ENCODE measurements around the gene KIF1C.

The KIF1C gene

GRCh38 chr17:4997302-4998026 lies at the start of gene KIF1C, which contains the start of gene INCA1:
TSS of gene KIF1C (plus strand) at chr17:4997950. CDS start at chr17:5000247, 2,297 bp downstream.
TSS of gene INCA1 (minus strand) at chr17:4997522. CDS start at chr17:4994437, 3,085 bp downstream.
- peak; percentile 97 for DNase-seq

GRCh38 chr17:4948166-4948930 lies 49.4 kb upstream of the KIF1C start, which contains the start of gene PFN1:
TSS of gene PFN1 (minus strand) at chr17:4948530. CDS start at chr17:4948394, 136 bp downstream.
- peak; percentile 95 for DNase-seq

GRCh38 chr17:4948931-4949320 lies 48.8 kb upstream of the KIF1C start:
- peak; percentile 95 for DNase-seq

GRCh38 chr17:4949321-4950074 lies 48.3 kb upstream of the KIF1C start:
- DNase-seq: peak; percentile 95

GRCh38 chr17:4950075-4950745 lies 47.5 kb upstream of the KIF1C start:
- DNase-seq: peak; percentile 78

- no peak for DNase-seq
Observed at GRCh38 chr17:4950746-4951204, 47.0 kb upstream of the KIF1C start, which contains the start of gene ENO3. TSS of gene ENO3 (plus strand) at chr17:4951119. CDS start at chr17:4951830, 711 bp downstream.

- no peak for DNase-seq
Observed at GRCh38 chr17:4951486-4951885, 46.3 kb upstream of the KIF1C start.

GRCh38 chr17:4953451-4953961 lies 44.2 kb upstream of the KIF1C start:
- no peak for DNase-seq

GRCh38 chr17:4955091-4955490 lies 42.7 kb upstream of the KIF1C start:
- no peak for DNase-seq

GRCh38 chr17:4956493-4957061 lies 41.2 kb upstream of the KIF1C start:
- DNase-seq: peak; percentile 46

GRCh38 chr17:4958102-4958501 lies 39.6 kb upstream of the KIF1C start:
- DNase-seq: no peak

GRCh38 chr17:4959261-4959965 lies 38.3 kb upstream of the KIF1C start:
- no peak for DNase-seq

GRCh38 chr17:4960279-4960922 lies 37.3 kb upstream of the KIF1C start:
- no peak for DNase-seq

- no peak for DNase-seq
Observed at GRCh38 chr17:4965311-4965986, 32.3 kb upstream of the KIF1C start.

- DNase-seq: peak; percentile 100
Observed at GRCh38 chr17:4966844-4967538, 30.8 kb upstream of the KIF1C start.

GRCh38 chr17:4967539-4968485 lies 29.9 kb upstream of the KIF1C start, which contains the start of gene SPAG7:
TSS of gene SPAG7 (minus strand) at chr17:4967817. CDS start at chr17:4967804, 13 bp downstream.
- peak; percentile 99 for DNase-seq

- DNase-seq: no peak
Observed at GRCh38 chr17:4968486-4969046, 29.2 kb upstream of the KIF1C start.

All from islet precursor cell (in vitro differentiated cells).